Left lung (tissue), 10 donors: Measurements from ENCODE around the gene PLCL1. TPM values are rescaled to one million over a fixed set of nuclear protein-coding genes. Genes with fewer than 3 reads are reported as not detected.
A peak's percentile ranks its signal among the peaks of the same experiment; 100 is the strongest.

Source experiments
- ATAC-seq: fragments of 200-7000 bp; cut with Tn5 transposase; one replicate; pipeline ENCODE4 v1.9.1; 2020; ENCODE audit warnings: moderate library complexity
- DNase-seq, 4 donors: peaks; one replicate each; pipeline ENCODE4 v3.0.0-alpha.2; 2013 to 2020
- H3K27ac ChIP-seq, 2 donors: fragments of 200-600 bp; sonication (generic) in 1 of 2; one replicate each; pipeline versions ENCODE4 v1.5.0 to v1.8.0; 2020 to 2021
- H3K27me3 ChIP-seq, 2 donors: fragments of 200-600 bp; sonication (generic) in 1 of 2; one replicate each; pipeline versions ENCODE4 v1.5.0 to v1.8.0; 2020 to 2021
- H3K36me3 ChIP-seq, 2 donors: fragments of 200-600 bp; sonication (generic) in 1 of 2; one replicate each; pipeline versions ENCODE4 v1.5.0 to v1.8.0; 2020 to 2021
- H3K4me1 ChIP-seq, 2 donors: fragments of 200-600 bp; one replicate each; pipeline ENCODE4 v1.8.0; 2021
- H3K4me3 ChIP-seq, 2 donors: fragments of 200-600 bp; sonication (generic) in 1 of 2; one replicate each; pipeline versions ENCODE4 v1.5.0 to v1.8.0; 2020 to 2021; ENCODE audit warnings: mild to moderate bottlenecking in 1 of 2
- H3K9me3 ChIP-seq, 2 donors: fragments of 200-600 bp; sonication (generic) in 1 of 2; one replicate each; pipeline versions ENCODE4 v1.5.0 to v1.8.0; 2020 to 2021
- CTCF ChIP-seq, 2 donors: fragments of 200-600 bp; sonication (generic) in 1 of 2; IDR thresholded peaks; one replicate each; pipeline versions ENCODE4 v1.5.0 to v1.8.0; 2021; ENCODE audit warnings: antibody characterized with exemption in 2 of 2
- intact Hi-C, 2 donors: fragments of 100-400 bp; cut with DNase I; formaldehyde crosslinking; loops; one replicate each; pipeline versions ENCODE4 v1.11.2 to v1.14.2; 2022
- polyA plus RNA-seq, 6 donors: library from polyadenylated mRNA; unstranded; fragments of 120-200 nt; gene quantifications; one replicate each; pipeline ENCODE4 v1.2.1, GENCODE V29; 2013; ENCODE audit not compliant: insufficient read length in 6 of 6
- total RNA-seq, 2 donors: library from RNA; stranded (reverse); fragmentation: NEBNext Ultra II Directional; extraction: Animal tissue kit (Norgen Biotek cat#: 25700); gene quantifications; one replicate each; pipeline ENCODE4 v1.2.1, GENCODE V29; 2021
- donor health status: DM: no; HTN: yes; CAD: no.
- donor health status: DM: no; HTN: no; CAD: no.

The PLCL1 gene
- total and polyA plus RNA-seq, 8 donors, result 3.4 to 15.3 (median 10.3) TPM

GRCh38 chr2:197944416-197945096 lies 140.2 kb downstream of the PLCL1 start:
- peak in 1 of 4 donors; percentile 22 for DNase-seq
- no peak overlapping the region for H3K27ac ChIP-seq
- intact Hi-C loops, result no loop called here

GRCh38 chr2:197946562-197946961 lies 142.2 kb downstream of the PLCL1 start:
- no peak for TF ChIP-seq CTCF (IDR thresholded peaks at IDR 0.05)
- ATAC-seq, result no peak
- DNase-seq, result no peak
- no peaks in the 10 kb centered on the region for H3K4me1 ChIP-seq
- H3K27me3 ChIP-seq, result no peaks in the 10 kb centered on the region
- H3K9me3 ChIP-seq, result no peaks in the 10 kb centered on the region
- no peaks in the 10 kb centered on the region for H3K36me3 ChIP-seq
- no peak overlapping the region for H3K27ac ChIP-seq
- no peak overlapping the region for H3K4me3 ChIP-seq
- intact Hi-C loops, result no loop called here

More at GRCh38 chr2:197944416-197945096, 140.2 kb downstream of the PLCL1 start:
- ATAC-seq, result no peak
- H3K9me3 ChIP-seq, result no peaks in the 10 kb centered on the region
- no peaks in the 10 kb centered on the region for H3K27me3 ChIP-seq
- no peaks in the 10 kb centered on the region for H3K4me1 ChIP-seq
- H3K4me3 ChIP-seq, result no peak overlapping the region
- TF ChIP-seq CTCF (IDR thresholded peaks at IDR 0.05), result no peak
- no peaks in the 10 kb centered on the region for H3K36me3 ChIP-seq

GRCh38 chr2:197947219-197947757 lies 142.9 kb downstream of the PLCL1 start:
- Histone ChIP-seq H3K27ac (no peak overlapping the region), H3K4me3 (no peak overlapping the region), H3K36me3 (no peaks in the 10 kb centered on the region), H3K4me1 (no peaks in the 10 kb centered on the region), H3K9me3 (no peaks in the 10 kb centered on the region), H3K27me3 (no peaks in the 10 kb centered on the region)
- DNase-seq, result no peak
- TF ChIP-seq CTCF (IDR thresholded peaks at IDR 0.05), result no peak
- ATAC-seq, result no peak
- intact Hi-C loops, result no loop called here

GRCh38 chr2:197949224-197949623 lies 144.8 kb downstream of the PLCL1 start:
- no peak for ATAC-seq
- Histone ChIP-seq H3K36me3 (no peaks in the 10 kb centered on the region), H3K4me3 (no peak overlapping the region), H3K9me3 (no peaks in the 10 kb centered on the region), H3K27ac (no peak overlapping the region), H3K4me1 (no peaks in the 10 kb centered on the region), H3K27me3 (no peaks in the 10 kb centered on the region)
- TF ChIP-seq CTCF (IDR thresholded peaks at IDR 0.05), result no peak
- DNase-seq, result no peak
- intact Hi-C loops, result no loop called here

- no peak for TF ChIP-seq CTCF (IDR thresholded peaks at IDR 0.05)
- no peak overlapping the region for H3K27ac ChIP-seq
- ATAC-seq (no peak), DNase-seq (no peak)
- no peaks in the 10 kb centered on the region for H3K27me3 ChIP-seq
- intact Hi-C loops, result no loop called here
- H3K4me1 ChIP-seq, result no peaks in the 10 kb centered on the region
- no peaks in the 10 kb centered on the region for H3K9me3 ChIP-seq
- no peaks in the 10 kb centered on the region for H3K36me3 ChIP-seq
- no peak overlapping the region for H3K4me3 ChIP-seq
Measured at GRCh38 chr2:197950006-197950405, 145.6 kb downstream of the PLCL1 start.
